Lower leg skin (tissue), 4 donors: ENCODE data around the gene STK36. TPM values are rescaled to one million over a fixed set of nuclear protein-coding genes. Genes with fewer than 3 reads are reported as not detected.
"Not testable (repeated sequence)": the region's sequence is repeated elsewhere in the genome, so short reads cannot be mapped to it uniquely, and the experiment has no call there.

Source experiments
- DNase-seq, 2 donors: peaks; one replicate each; pipeline ENCODE4 v3.0.0-alpha.2; 2019; ENCODE audit warnings: low spot score in 2 of 2
- H3K4me3 ChIP-seq: fragments of 200-600 bp; sonication (generic); 2 replicates; pipeline ENCODE4 v1.5.1; 2017; ENCODE audit warnings: mild to moderate bottlenecking, low read depth; ENCODE audit not compliant: poor library complexity, severe bottlenecking
- CTCF ChIP-seq, 3 donors: fragments of 450-650 bp; IDR thresholded peaks; one replicate each; pipeline ENCODE4 v1.5.1; 2016; ENCODE audit warnings: antibody characterized with exemption in 3 of 3, mild to moderate bottlenecking in 3 of 3, moderate library complexity in 2 of 3
- POLR2A ChIP-seq, 2 donors: fragments of 450-650 bp; IDR thresholded peaks; one replicate each; pipeline ENCODE4 v1.6.1; 2016 to 2017; ENCODE audit warnings: antibody characterized with exemption in 2 of 2, mild to moderate bottlenecking in 1 of 2, moderate library complexity in 1 of 2
- WGBS, 2 donors: methylation state at CpG; one replicate each; pipeline ENCODE4 v1.1.5; 2018; 5-methylcytosine and 5-hydroxymethylcytosine counted together
- intact Hi-C: fragments of 100-400 bp; cut with DNase I; formaldehyde crosslinking; loops from one replicate; pipeline ENCODE4 v1.15.0; 2023; ENCODE audit warnings: low total_unique reads
- total RNA-seq, 4 donors: library from RNA; depleted of rRNA; stranded (reverse); fragments of >200 nt; gene quantifications; one replicate each; pipeline ENCODE4 v1.1.0, GENCODE V29; 2016

The STK36 gene
- total RNA-seq, 4 donors from 2014 or later = 7.4 to 21.1 (median 12.3) TPM

GRCh38 chr2:218671097-218671653 is 711 bp upstream of the STK36 start:
- H3K4me3 ChIP-seq = peak overlapping the region; percentile 82
- no peak for DNase-seq
- TF ChIP-seq POLR2A (IDR thresholded peaks at IDR 0.05) (no peak), CTCF (IDR thresholded peaks at IDR 0.05) (no peak)
- 35 to 43% methylated on average over 12 of the region's 12 CpGs for WGBS, 2 donors
- intact Hi-C loops = no loop called here

- DNase-seq = no peak
- TF ChIP-seq POLR2A (IDR thresholded peaks at IDR 0.05) (no peak), CTCF (IDR thresholded peaks at IDR 0.05) (no peak)
- 68 to 71% methylated on average over 4 of the region's 4 CpGs for WGBS, 2 donors
- intact Hi-C loops = no loop called here
- no peak overlapping the region for H3K4me3 ChIP-seq
These were observed 7.2 kb downstream of the STK36 start for GRCh38 chr2:218679119-218679518.

- no peak for DNase-seq
- WGBS, 2 donors = 76 to 82% methylated on average over 3 of the region's 3 CpGs
- TF ChIP-seq CTCF (IDR thresholded peaks at IDR 0.05) (no peak), POLR2A (IDR thresholded peaks at IDR 0.05) (no peak)
- intact Hi-C loops = no loop called here
- H3K4me3 ChIP-seq = no peak overlapping the region
These were observed 8.2 kb downstream of the STK36 start for GRCh38 chr2:218680061-218680460.

- peak in 1 of 2 donors; percentile 58 for DNase-seq
- H3K4me3 ChIP-seq, intact Hi-C loops: not testable (repeated sequence)
- WGBS, 2 donors = 19 to 20% methylated on average over 5 of the region's 5 CpGs
- peak in 1 of 3 donors; percentile 47 for TF ChIP-seq CTCF (IDR thresholded peaks at IDR 0.05)
These were observed 15.6 kb downstream of the STK36 start for GRCh38 chr2:218687400-218688060.

GRCh38 chr2:218691234-218691633 is 19.3 kb downstream of the STK36 start:
- intact Hi-C loops = no loop called here
- H3K4me3 ChIP-seq = no peak overlapping the region
- DNase-seq = no peak
- TF ChIP-seq POLR2A (IDR thresholded peaks at IDR 0.05) = no peak
- TF ChIP-seq CTCF (IDR thresholded peaks at IDR 0.05) = no peak
